GM19238 (cell line): ENCODE data around the gene SNAPIN.
"Not testable (repeated sequence)": the region's sequence is repeated elsewhere in the genome, so short reads cannot be mapped to it uniquely, and the experiment has no call there.

Experiments
- DNase-seq: peaks from one replicate; pipeline ENCODE4 v3.0.0; 2011; ENCODE audit warnings: low spot score; ENCODE audit not compliant: insufficient read length

SNAPIN gene

DNA sequence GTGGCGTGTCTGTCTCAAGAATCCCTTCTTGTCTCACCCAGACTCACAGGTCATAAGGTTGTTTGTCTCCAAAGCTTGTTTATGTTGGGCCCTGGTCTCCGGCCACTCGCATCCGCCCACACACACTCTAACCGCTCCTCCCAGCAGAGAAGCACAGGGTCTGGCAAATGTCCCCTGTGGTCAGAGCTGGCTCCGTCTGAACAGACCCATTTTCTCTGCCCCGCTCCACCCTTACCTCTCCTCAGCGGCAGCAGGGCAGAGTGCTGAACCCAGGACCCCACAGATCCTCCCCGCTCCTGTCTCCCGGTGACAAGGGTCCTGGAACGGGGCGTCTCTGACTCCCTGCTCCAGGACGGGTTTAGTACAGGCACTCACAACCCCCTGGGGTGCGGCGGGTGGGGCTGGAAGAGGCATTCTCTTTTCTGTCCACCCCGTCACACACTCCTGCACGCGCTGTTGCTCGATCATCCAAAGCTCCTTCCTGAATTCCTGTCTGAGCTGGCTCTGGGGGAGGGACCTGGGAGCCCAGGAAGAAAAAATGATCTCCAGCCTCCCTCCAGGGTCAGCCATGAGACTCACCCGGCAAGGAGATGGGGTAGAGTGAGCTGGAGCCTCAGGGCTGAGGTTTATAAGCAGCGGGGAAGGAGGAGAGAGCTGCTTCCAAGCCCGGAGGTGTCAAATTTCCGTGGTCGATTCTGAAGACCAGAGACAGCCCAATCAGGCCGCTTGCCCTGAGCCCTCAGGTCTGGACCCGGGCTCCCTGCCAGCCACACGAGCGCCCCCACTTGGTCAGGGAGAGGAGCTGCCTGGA is 31.4 kb upstream of the SNAPIN start, which contains the start of gene S100A13:
TSS of gene S100A13 (minus strand) at position 602 of the 811 bp plus-strand sequence. CDS start 1,033 bp downstream, outside the sequence.
- DNase-seq, result no peak

DNA sequence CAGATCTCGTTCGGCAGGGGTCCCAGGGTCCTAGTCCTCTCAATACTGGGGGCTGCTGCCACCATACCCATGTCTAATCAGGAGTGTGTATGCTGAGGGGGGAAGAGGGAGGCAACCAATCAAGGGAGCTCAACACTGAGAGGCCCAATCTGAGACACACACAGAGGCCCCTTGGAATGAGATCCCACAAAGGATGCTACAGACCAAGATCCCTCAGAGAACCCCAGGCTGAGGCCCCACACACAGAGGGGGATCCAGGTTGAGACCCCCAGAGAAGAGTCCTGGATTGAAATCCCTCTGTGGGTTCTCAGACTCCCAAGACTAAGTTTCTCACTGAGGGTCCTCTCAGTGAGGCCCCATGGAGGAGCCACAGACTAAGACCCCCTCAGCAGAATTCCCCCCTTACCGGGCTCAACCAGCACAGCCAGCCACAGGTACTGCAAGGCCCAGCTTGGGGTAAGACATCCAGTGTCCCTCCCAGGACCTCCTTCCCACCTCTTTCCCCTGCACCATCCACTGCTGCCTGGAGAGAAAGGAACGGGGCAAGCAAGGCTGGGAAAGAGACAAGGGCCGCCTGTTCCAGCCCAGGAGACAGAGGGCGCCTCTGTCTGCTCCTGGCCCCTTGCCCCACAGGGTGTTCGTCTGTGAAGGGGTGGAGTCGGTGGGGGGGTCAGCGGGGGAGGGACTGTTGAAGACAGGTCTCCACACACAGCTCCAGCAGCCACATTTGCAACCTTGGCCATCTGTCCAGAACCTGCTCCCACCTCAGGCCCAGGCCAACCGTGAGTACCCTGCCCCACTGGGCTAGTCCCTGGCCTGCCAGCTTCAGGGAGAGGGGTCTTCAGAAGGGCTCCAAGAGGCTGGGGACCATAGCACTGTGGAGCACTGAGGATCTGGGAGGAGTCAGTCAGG is 30.5 kb upstream of the SNAPIN start, which contains the start of gene S100A1:
TSS of gene S100A1 (plus strand) at position 720 of the 912 bp plus-strand sequence. CDS start 2,088 bp downstream, outside the sequence.
- DNase-seq, result no peak

- DNase-seq, result no peak
These were observed 29.7 kb upstream of the SNAPIN start for GRCh38 chr1:153628638-153629342.

- no peak for DNase-seq
These were observed 29.2 kb upstream of the SNAPIN start for GRCh38 chr1:153629343-153629665.

GRCh38 chr1:153629971-153630370 is 28.5 kb upstream of the SNAPIN start:
- no peak for DNase-seq

DNA sequence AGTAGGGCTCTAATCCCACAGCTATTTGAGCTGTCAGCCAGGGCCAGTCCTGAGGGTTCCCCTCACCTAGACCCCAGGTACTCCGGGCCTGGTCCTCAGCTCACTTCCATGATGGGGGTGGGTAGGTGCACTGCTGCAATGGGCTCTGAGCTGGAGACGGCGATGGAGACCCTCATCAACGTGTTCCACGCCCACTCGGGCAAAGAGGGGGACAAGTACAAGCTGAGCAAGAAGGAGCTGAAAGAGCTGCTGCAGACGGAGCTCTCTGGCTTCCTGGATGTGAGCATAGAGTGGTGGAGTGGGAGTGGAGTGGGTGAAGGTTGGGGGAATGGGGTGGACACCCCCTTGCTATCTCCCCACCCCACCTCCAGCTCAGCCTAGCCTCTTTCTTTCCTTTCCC is 28.1 kb upstream of the SNAPIN start:
- no peak for DNase-seq

- DNase-seq, result no peak
These were observed 27.2 kb upstream of the SNAPIN start for GRCh38 chr1:153631047-153632022.

DNA sequence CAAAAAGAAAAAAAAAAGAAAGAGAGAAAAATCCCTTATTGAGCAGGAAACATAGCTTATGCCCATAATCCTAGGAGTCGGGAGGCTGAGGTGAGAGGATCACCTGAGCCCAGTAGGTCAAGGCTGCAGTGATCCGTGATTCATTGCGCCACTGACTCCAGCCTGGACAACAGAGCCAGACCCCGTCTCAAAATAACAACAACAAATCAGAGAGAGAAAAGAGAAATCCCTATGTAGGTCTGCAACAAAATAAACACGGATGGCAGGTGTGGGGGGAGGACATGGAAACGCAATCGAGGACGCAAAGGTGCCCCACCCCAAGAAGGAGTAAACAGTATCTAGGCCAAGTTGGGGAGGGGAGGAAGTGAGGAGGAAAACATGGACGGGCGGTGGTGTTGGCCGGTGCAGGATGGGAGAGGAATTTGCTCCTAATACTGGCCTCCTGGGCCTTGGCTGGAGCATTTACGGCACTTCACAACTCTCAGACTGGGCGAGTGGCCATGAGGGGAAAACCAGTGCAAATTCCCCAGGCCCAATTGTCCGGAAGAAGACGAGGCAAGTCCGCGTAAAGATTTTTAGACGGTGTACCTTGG is 25.2 kb upstream of the SNAPIN start:
- DNase-seq, result no peak

DNA sequence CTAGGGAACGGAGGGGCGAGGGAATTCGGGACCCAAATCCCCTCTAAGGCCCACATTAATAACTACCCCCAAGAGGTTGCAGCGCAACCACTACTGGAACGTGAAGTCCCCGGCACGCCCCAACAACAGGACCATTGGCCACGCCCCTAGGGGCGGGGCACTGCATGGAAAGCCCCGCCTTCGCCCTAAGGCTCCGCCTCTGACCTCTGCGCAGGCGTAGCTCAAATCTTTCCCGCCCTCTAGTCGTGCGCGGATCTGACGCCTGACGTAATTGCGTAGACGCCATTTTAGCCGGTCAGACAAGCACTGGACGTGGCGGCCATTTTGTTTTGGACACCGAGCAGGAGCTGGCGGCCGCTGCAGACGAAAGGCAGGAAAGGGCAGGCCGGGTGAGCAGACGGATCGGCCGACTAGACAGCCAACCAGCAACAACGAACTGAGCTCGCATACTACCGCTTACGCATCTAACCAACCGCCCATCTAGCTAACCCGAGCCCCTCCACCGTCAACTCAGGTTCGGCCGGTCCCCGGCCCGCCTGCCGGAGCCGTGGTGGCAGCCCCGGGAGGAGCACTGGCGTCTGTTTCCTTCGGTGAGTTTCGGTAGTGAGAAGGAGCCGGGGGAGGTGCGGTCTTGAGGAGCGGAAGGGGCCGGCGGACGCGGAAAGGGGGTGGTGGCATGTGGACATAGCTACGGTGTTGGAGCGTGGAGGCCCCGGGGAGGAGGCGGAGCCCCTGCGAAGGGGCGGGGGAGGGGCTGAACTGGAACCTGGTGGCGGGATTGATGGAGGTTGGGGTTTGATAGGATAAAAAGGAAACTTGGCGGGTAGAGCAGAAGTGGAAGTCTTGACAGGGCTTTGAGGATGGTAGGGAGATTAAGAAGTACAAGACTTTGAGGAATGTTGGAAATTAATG is 24.5 kb upstream of the SNAPIN start, which contains the start of gene CHTOP:
TSS of gene CHTOP (plus strand) at position 313 of the 912 bp plus-strand sequence. CDS start 2,523 bp downstream, outside the sequence.
- peak; percentile 97 for DNase-seq

DNA sequence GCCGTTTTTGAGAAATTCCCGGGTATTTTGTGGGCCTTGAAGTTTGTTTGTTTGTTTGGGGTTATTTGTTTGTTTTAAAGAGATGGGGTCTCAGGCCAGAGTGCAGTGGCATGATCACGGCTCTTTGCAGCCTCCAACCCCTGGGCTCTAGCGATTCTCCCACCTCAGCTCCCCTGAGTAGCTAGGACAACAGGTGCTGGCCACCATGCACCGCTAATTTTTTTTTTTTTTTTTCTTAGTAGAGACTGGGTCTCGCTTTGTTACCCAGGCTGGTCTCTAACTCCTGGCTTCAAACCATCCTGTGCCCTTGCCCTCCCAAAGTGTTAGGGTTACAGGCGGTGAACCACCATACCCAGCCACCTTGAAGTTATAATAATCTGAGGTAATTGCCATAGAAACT is 22.6 kb upstream of the SNAPIN start:
- DNase-seq, result no peak

- DNase-seq, result no peak
These were observed 22.2 kb upstream of the SNAPIN start for GRCh38 chr1:153636312-153636711.

- no peak for DNase-seq
These were observed 20.2 kb upstream of the SNAPIN start for GRCh38 chr1:153638261-153638660.

DNA sequence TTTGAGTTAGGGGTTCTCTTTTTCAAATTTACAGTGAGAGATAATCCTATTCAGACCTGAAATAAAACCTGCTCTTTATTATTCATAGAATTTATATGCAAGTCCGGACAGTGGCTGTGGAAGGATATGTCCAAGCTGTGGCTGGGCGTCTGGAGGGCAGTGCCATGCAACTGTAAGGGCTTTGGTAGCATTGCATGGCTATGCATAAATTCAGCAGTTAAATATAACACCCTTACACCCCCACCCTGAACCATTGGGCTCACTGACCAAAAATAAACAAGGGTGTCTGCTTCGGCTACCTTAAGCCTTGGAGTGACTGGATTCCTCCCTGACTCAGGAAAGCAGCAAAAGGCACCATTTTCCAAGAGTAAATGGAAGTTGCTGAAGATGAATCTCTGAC is 19.2 kb upstream of the SNAPIN start:
- DNase-seq, result no peak

- DNase-seq, result not testable (repeated sequence)
These were observed 18.3 kb upstream of the SNAPIN start for GRCh38 chr1:153640213-153640612.

DNA sequence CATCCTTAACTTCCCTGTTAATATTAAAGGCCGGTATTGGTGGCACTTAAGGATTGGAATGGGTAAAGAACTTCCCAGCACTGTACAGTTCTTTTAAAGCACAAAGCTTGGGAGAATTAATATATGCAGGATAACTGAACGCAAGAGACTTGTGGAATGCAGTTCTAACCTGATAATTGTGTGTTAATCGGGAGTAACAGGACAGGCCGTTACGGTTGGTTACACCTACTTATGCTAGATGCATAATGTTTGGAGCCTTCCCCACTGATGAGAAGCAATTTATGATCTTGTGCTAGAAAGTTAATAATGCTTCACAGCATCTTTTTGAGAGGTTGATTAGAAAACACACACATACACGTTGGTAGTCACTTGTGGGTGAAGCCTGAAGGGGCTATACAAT is 17.6 kb upstream of the SNAPIN start:
- no peak for DNase-seq

DNA sequence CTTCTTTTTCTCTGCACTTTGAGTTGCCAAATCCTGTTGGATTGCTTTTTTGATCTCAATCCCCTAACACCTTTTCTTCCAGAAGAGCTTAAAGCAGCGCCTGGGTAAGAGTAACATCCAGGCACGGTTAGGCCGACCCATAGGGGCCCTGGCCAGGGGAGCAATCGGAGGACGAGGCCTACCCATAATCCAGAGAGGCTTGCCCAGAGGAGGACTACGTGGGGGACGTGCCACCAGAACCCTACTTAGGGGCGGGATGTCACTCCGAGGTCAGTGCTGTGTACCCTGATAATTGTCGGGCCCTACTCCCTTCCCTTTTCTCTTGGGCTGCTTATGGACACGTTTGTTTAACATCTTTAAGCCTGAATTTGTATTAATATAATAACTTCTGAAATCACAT is 16.3 kb upstream of the SNAPIN start:
- DNase-seq, result no peak

DNA sequence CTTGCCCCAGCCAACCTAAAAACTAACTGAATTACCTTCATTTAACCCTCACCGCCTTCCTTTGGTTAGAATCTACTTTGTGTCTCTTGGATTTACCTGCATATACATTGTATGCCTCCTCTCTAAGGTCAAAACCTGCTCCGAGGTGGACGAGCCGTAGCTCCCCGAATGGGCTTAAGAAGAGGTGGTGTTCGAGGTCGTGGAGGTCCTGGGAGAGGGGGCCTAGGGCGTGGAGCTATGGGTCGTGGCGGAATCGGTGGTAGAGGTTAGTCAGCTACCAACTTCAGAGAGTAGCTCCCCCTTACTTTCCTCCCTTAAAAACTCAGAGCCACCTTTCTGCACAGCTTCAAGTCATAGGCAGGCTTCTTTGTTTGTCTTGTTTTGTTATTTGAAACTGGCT is 15.4 kb upstream of the SNAPIN start:
- no peak for DNase-seq

- no peak for DNase-seq
These were observed 14.7 kb upstream of the SNAPIN start for GRCh38 chr1:153643816-153644215.
